Subcutaneous adipose tissue (tissue), 4 donors: Measurements from ENCODE around the gene HNRNPR. TPM values are rescaled to one million over a fixed set of nuclear protein-coding genes. Genes with fewer than 3 reads are reported as not detected.

Experiments used
- CTCF ChIP-seq: fragments of 450-650 bp; IDR thresholded peaks from one replicate; pipeline ENCODE4 v1.5.1; 2016; ENCODE audit warnings: low read depth, mild to moderate bottlenecking, control low read depth, antibody characterized with exemption, moderate library complexity
- total RNA-seq, 4 donors: library from RNA; depleted of rRNA; stranded (reverse); fragments of >200 nt; gene quantifications; one replicate each; pipeline ENCODE4 v1.1.0, GENCODE V29; 2016

The HNRNPR gene
- total RNA-seq, 4 donors from 2014 or later = 45.6 to 68.0 (median 64.5) TPM

GRCh38 chr1:23278717-23279116 is 65.4 kb downstream of the HNRNPR start:
- TF ChIP-seq CTCF = no peak

GRCh38 chr1:23276531-23276930 is 67.6 kb downstream of the HNRNPR start:
- TF ChIP-seq CTCF = no peak

GRCh38 chr1:23274134-23274505 is 70.0 kb downstream of the HNRNPR start:
- no peak for TF ChIP-seq CTCF

- TF ChIP-seq CTCF = no peak
Measured at GRCh38 chr1:23273450-23274133, 70.5 kb downstream of the HNRNPR start.

GRCh38 chr1:23263380-23263887 is 80.7 kb downstream of the HNRNPR start:
- no peak for TF ChIP-seq CTCF

Other genes starting within 250 kb of the HNRNPR start
- gene LUZP1, start 175.4 kb downstream of the HNRNPR start, total RNA-seq = 10 to 100 TPM; 23.3 to 30.3 (median 24.7) TPM
- not detected for gene HTR1D, start 126.8 kb downstream of the HNRNPR start, total RNA-seq
- 10 to 100 TPM; 18.9 to 26.6 (median 22.2) TPM for gene ZNF436, start 25.6 kb upstream of the HNRNPR start, total RNA-seq
- gene TCEA3, start 80.5 kb upstream of the HNRNPR start, total RNA-seq = 10 to 100 TPM in 1 of 4 donors, 1 to 10 TPM in 3; 5.4 to 10.8 (median 7.9) TPM
- gene ASAP3, start 139.9 kb upstream of the HNRNPR start, total RNA-seq = 10 to 100 TPM; 18.4 to 51.7 (median 42.1) TPM
- gene E2F2, start 186.9 kb upstream of the HNRNPR start, total RNA-seq = under 1 TPM; under 0.01 to 0.85 (median 0.26) TPM
- 100 to 1,000 TPM in 2 of 4 donors, 10 to 100 TPM in 2; 62.0 to 144 (median 110) TPM for gene ID3, start 215.2 kb upstream of the HNRNPR start, total RNA-seq